VCaP (cell line): Measurements from ENCODE around the gene MAP7D3.

ENCODE experiments used
- H3K27ac ChIP-seq: fragments of 450-650 bp; 2 replicates; pipeline ENCODE4 v1.5.1; 2017
- TF ChIP-seq, protein P1 (sequence below): fragments of 450-650 bp; conservative IDR thresholded peaks from 2 replicates; pipeline ENCODE4 v1.5.1; 2017; ENCODE audit warnings: mild to moderate bottlenecking, moderate library complexity

The MAP7D3 gene

DNA sequence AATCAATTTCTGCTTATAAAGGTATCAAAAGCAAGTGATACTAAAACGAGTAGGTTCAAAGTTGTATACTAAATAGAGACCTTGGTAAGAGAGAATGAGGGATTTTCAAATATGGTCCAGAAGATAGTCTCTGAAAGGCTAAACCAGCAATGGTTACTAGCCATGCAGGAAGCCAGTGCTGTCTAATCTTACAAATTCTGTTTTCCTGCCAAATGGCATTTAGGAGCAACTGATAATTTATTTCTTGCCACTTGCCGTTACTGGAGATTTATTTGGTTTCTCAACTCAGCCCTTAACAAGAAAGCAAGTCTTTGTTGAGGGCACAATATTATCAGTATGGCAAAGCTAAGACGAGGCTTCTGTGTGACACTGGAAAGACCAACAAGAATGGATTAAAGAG, 47.2 kb downstream of the MAP7D3 start:
- H3K27ac ChIP-seq, result no peak overlapping the region
- TF ChIP-seq, protein P1, sequence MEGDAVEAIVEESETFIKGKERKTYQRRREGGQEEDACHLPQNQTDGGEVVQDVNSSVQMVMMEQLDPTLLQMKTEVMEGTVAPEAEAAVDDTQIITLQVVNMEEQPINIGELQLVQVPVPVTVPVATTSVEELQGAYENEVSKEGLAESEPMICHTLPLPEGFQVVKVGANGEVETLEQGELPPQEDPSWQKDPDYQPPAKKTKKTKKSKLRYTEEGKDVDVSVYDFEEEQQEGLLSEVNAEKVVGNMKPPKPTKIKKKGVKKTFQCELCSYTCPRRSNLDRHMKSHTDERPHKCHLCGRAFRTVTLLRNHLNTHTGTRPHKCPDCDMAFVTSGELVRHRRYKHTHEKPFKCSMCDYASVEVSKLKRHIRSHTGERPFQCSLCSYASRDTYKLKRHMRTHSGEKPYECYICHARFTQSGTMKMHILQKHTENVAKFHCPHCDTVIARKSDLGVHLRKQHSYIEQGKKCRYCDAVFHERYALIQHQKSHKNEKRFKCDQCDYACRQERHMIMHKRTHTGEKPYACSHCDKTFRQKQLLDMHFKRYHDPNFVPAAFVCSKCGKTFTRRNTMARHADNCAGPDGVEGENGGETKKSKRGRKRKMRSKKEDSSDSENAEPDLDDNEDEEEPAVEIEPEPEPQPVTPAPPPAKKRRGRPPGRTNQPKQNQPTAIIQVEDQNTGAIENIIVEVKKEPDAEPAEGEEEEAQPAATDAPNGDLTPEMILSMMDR, result no peak

DNA sequence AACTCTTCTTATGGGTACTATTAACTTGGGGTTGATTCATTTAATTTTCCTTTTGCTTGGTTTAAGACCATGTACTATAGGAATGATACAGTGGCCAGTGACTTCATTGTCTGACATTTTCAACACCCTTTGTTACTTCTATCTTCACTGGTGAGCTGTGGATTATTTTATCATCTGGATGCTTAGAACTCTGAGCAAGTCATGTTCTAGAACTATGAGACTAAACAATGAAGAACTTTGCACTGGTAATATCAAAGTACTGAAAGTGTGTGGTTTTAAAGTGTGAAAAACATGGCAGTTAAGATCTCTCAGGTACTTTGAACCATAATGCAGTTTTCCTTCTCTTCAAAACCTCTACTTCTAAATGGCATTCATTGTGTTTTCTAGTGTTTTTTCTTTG, 47.8 kb downstream of the MAP7D3 start:
- H3K27ac ChIP-seq, result no peak overlapping the region
- TF ChIP-seq, protein P1, result no peak

DNA sequence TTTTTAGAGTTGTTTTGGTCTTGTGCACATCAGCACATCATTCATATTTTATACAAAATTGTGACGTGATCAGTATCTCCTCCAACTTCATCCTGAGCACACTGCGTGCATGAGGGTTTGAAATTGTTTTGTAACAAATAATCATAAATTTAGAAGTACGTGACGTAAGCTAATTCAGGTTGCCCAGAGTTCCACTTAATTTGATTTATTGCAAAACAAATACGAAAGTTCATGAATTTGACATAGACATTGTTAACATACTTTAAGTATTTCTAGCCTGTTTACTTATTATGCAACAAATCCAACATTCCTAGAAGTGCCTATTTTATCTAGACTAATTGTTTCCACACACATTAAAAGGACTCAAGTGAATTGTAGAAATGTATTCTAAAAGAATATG, 48.3 kb downstream of the MAP7D3 start:
- no peak overlapping the region for H3K27ac ChIP-seq
- TF ChIP-seq, protein P1, result no peak

DNA sequence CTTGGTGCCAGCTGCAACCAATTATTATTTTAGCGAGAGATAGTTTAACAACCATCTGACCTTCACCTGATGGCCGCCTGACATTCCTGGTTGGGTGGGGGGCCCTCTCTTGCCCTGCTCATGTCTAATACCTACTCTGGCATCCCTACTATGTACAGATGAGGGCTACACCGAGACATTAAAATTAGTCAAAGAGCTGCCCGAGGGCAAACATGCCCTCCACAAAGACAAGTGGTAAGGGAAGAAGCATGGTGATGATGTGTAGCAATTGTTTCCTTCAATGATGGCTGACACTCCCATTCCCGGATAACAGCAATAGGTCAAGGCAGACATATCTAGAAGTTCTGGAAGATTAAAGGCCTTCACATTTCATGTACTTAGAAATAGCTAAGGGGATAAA, 49.6 kb downstream of the MAP7D3 start:
- no peak overlapping the region for H3K27ac ChIP-seq
- TF ChIP-seq, protein P1, result no peak

DNA sequence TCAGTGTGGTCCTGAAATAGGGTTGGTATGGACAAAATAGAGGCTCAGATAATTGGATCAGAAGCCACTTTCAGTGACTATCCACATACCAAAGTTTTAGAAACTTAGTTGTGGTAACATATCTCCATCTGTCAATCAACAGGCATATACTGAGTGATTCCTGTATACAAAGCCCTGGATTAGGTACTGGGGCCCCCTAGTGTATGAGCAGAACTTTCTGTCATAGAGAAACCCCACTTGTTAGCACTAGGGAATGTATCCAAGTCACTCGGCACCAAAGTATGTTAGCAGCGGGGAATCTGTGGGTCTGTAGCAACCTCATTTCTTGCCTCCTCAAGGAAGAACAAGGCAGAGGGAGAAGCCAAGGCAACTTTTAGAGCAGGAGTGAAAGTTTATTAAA, 50.7 kb downstream of the MAP7D3 start:
- H3K27ac ChIP-seq, result no peak overlapping the region
- TF ChIP-seq, protein P1, result 0 out of 2 replicates have a peak, but pooled peaks have one; percentile 13

- no peak overlapping the region for H3K27ac ChIP-seq
- TF ChIP-seq, protein P1, result no peak
Observed at GRCh38 chrX:136199365-136199764, 51.8 kb downstream of the MAP7D3 start.

DNA sequence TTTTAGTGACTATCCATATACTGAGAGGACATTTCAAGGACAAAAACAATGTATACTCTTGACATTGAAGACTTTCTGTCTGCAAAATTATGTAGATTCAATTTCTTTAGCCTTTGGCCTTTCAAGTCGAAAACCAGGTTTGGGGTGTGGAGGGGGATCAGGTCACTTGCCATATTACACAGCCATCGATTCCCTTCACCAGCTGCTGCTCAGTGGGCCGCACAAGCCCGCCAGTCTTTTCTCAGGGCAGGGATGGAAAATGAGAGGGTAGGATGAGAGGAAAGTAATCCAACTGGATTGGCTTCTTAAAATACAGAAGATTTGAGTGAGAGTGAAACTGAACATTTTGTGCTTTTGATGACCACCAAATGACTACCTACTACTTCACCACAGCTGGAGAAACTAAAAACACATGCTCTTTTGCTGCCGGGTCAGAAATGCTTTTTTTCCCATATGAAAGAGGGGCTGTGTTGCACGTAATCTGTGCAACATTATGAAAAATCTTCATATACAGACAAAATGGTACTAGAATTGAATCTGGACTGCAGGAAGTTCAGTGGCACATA, 52.4 kb downstream of the MAP7D3 start:
- no peak overlapping the region for H3K27ac ChIP-seq

More for the DNA sequence above, 52.4 kb downstream of the MAP7D3 start:
- TF ChIP-seq, protein P1, result no peak
